GM12878 (cell line): Measurements from ENCODE around the gene TNNT1. TPM values are rescaled to one million over a fixed set of nuclear protein-coding genes. Genes with fewer than 3 reads are reported as not detected.

Experiments
- BHLHE40 ChIP-seq, 2 experiments: fragments of 450-650 bp in 1 of 2; IDR thresholded peaks; 2 replicates each; pipeline ENCODE4 v1.6.1; 2011 to 2017; ENCODE audit warnings: low read depth in 2 of 2, borderline replicate concordance in 1 of 2, improper control_type of control experiment in 1 of 2, low read length in 1 of 2, mild to moderate bottlenecking in 1 of 2
- EGR1 ChIP-seq, 2 experiments: IDR thresholded peaks; 1 replicate in 1 of 2; 2 replicates in 1 of 2; pipeline ENCODE4 v1.6.1; 2011 to 2012; ENCODE audit warnings: low read depth in 2 of 2, low read length in 2 of 2, borderline replicate concordance in 1 of 2, mild to moderate bottlenecking in 1 of 2, moderate library complexity in 1 of 2
- NR2C2 ChIP-seq: IDR thresholded peaks from 2 replicates; pipeline ENCODE4 v1.6.1; 2011; ENCODE audit warnings: borderline replicate concordance, low read depth; ENCODE audit not compliant: control insufficient read depth, insufficient read length
- TBL1XR1 ChIP-seq: IDR thresholded peaks from 2 replicates; pipeline ENCODE4 v1.6.1; 2012; ENCODE audit warnings: low read depth, low read length, improper control_type of control experiment
- WRNIP1 ChIP-seq: IDR thresholded peaks from 2 replicates; pipeline ENCODE4 v1.6.1; 2011; ENCODE audit warnings: low read depth, low read length, improper control_type of control experiment, borderline replicate concordance
- polyA plus RNA-seq, 11 experiments: library from polyadenylated mRNA; depleted of rRNA in 4 of 11; unstranded in 6 of 11; stranded (reverse) in 5 of 11; fragments of >200 nt; fragmentation: Nextera tagmentation in 4 of 11; fragmentation: Illumina TruSeq in 1 of 11; extraction: Ambion mirVana in 4 of 11; extraction: Trizol in 1 of 11; gene quantifications; 1 replicate in 1 of 11; 2 replicates in 10 of 11; pipeline versions ENCODE4 v1.2.1 to v1.2.3, GENCODE V29; 2011 to 2016; ENCODE audit warnings: inconsistent platforms in 2 of 11, missing spikeins in 2 of 11, low read depth in 1 of 11
- total RNA-seq, 4 experiments: library from RNA; depleted of rRNA in 3 of 4; stranded (reverse); fragments of >200 nt in 3 of 4; fragmentation: Illumina TruSeq in 1 of 4; extraction: Trizol in 1 of 4; gene quantifications; 2 replicates each; pipeline versions ENCODE4 v1.2.1 to v1.2.3, GENCODE V29; 2013 to 2021
- TF ChIP-seq, protein P1 (sequence below): IDR thresholded peaks from 2 replicates; pipeline ENCODE4 v1.6.1; 2012; ENCODE audit warnings: mild to moderate bottlenecking, low read depth, low read length
- TF ChIP-seq, protein P2 (sequence below): IDR thresholded peaks from 2 replicates; pipeline ENCODE4 v1.6.1; 2012; ENCODE audit warnings: low read depth, low read length, improper control_type of control experiment

The TNNT1 gene
- total and polyA plus RNA-seq, 10 of the 15 experiments (the other 5 are each of a cell fraction or from before 2014, with no cell fraction given) = 0.26 to 0.62 (median 0.37) TPM; not detected in 7

DNA sequence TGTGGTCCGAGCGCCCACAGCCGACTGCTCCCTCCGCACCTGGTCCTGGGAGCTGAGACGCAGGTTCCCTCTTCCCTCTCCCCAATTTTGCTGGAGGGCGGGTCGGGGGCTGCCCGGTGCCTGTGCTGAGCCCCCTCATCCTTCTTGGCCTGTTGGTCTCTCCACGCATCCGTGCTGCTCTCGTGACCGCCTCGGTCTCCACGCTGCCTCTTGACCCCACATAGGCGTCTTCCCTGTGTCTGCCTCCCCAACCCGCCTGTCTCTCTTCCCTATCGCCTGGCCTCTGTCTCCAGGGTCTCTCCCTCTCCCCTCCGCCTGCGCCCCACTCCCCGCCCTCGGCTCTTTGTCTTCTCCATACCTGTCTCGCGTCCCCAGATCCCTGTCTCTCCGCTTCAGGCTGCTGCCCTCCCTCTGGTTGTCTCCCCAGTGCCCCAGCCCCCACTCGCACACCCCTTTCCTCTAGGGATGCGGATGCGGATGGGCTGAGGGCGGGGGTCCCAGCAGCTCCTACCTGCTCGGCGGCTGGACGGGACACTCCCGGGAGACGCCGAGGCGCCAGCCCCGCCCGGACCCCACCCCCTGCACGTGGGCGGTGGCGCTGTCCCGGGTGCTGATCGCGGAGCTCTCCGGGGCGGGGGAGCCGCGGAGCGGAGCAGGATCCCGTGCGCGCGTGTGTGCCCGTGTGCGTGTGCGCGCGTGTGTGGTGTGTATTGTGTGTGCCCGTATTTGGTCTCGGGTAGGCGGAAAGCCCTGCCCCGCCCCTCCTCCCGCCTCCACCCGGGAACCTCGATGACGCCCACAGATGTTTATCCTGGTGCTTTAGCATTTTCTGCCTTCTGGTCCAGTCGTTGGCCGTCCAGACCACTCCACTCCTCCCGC, 30.8 kb upstream of the TNNT1 start, which contains the start of gene SYT5 (continued):
- peak; percentile 56 to 98 for TF ChIP-seq EGR1 (IDR thresholded peaks at IDR 0.05; ENCODE audit: borderline replicate concordance in 1 of 2, low read depth in 2 of 2, low read length in 2 of 2)
- TF ChIP-seq, protein P1, sequence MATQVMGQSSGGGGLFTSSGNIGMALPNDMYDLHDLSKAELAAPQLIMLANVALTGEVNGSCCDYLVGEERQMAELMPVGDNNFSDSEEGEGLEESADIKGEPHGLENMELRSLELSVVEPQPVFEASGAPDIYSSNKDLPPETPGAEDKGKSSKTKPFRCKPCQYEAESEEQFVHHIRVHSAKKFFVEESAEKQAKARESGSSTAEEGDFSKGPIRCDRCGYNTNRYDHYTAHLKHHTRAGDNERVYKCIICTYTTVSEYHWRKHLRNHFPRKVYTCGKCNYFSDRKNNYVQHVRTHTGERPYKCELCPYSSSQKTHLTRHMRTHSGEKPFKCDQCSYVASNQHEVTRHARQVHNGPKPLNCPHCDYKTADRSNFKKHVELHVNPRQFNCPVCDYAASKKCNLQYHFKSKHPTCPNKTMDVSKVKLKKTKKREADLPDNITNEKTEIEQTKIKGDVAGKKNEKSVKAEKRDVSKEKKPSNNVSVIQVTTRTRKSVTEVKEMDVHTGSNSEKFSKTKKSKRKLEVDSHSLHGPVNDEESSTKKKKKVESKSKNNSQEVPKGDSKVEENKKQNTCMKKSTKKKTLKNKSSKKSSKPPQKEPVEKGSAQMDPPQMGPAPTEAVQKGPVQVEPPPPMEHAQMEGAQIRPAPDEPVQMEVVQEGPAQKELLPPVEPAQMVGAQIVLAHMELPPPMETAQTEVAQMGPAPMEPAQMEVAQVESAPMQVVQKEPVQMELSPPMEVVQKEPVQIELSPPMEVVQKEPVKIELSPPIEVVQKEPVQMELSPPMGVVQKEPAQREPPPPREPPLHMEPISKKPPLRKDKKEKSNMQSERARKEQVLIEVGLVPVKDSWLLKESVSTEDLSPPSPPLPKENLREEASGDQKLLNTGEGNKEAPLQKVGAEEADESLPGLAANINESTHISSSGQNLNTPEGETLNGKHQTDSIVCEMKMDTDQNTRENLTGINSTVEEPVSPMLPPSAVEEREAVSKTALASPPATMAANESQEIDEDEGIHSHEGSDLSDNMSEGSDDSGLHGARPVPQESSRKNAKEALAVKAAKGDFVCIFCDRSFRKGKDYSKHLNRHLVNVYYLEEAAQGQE = peak; percentile 98
- TF ChIP-seq, protein P2, sequence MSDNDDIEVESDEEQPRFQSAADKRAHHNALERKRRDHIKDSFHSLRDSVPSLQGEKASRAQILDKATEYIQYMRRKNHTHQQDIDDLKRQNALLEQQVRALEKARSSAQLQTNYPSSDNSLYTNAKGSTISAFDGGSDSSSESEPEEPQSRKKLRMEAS = peak; percentile 71
- peak; percentile 82 to 90; a peak in 3 of 4 replicates for TF ChIP-seq BHLHE40 (IDR thresholded peaks at IDR 0.05; ENCODE audit: borderline replicate concordance in 1 of 2, low read depth in 2 of 2, low read length in 1 of 2)
- TF ChIP-seq TBL1XR1 = no peak
- TF ChIP-seq WRNIP1 = no peak
- no peak for TF ChIP-seq NR2C2
- TF ChIP-seq, all 136 proteins: peak for 11
